ENCODE measurements around the gene GNB1L. TPM values are rescaled to one million over a fixed set of nuclear protein-coding genes. Genes with fewer than 3 reads are reported as not detected.

The GNB1L gene
- total and polyA plus RNA-seq, 10 of the 15 experiments (the other 5 are each of a cell fraction or from before 2014, with no cell fraction given), result 0.21 to 19.4 (median 6.8) TPM

- no peak for FAIRE-seq
- 98% methylated on average over 9 of the region's 9 CpGs for WGBS (ENCODE audit: insufficient coverage, insufficient replicate concordance, low lambda C conversion rate, missing lambda C conversion rate)
- BruUV-seq (replicated peaks), result no TSS peak
- no peaks in the 10 kb centered on the region for H3K9me3 ChIP-seq (replicated peaks; ENCODE audit: control insufficient read depth, insufficient read depth, low read length)
- no peak for DNase-seq (ENCODE audit: low read depth, low spot score)
- H4K20me1 ChIP-seq (ENCODE audit: control insufficient read depth, insufficient read depth), result no peaks in the 10 kb centered on the region
- no peak overlapping the region for H2AFZ ChIP-seq (ENCODE audit: control insufficient read depth, low read depth, low read length)
- H3K27ac ChIP-seq (ENCODE audit: control insufficient read depth, insufficient read depth), result no peak overlapping the region
- CTCF ChIA-PET, result no interaction called here
- SMC1A ChIA-PET (ENCODE audit: uncharacterized antibody, unreplicated experiment), result no interaction called here
- no peak overlapping the region for H3K9ac ChIP-seq (ENCODE audit: control insufficient read depth, insufficient read depth, low read length)
- no peak overlapping the region for H3K4me2 ChIP-seq (ENCODE audit: control insufficient read depth, insufficient read depth)
- no peaks in the 10 kb centered on the region for H3K4me1 ChIP-seq (ENCODE audit: control insufficient read depth, insufficient read depth, low read length)
- ATAC-seq, result no peak
- TF ChIP-seq TCF12 (IDR thresholded peaks at IDR 0.05; ENCODE audit: low read depth, low read length), result no peak
- no peak for TF ChIP-seq EP300 (IDR thresholded peaks at IDR 0.05; ENCODE audit: borderline replicate concordance in 1 of 2, control insufficient read depth in 1 of 2, low read depth in 2 of 2, low read length in 2 of 2)
- TF ChIP-seq CBX5 (IDR thresholded peaks at IDR 0.05; ENCODE audit: low read depth), result no peak
- no peak for TF ChIP-seq ZNF592 (IDR thresholded peaks at IDR 0.05)
- no peak for TF ChIP-seq SREBF1 (IDR thresholded peaks at IDR 0.05; ENCODE audit: low read length)
- no peak for TF ChIP-seq HCFC1 (IDR thresholded peaks at IDR 0.05; ENCODE audit: low read length)
- no peak for TF ChIP-seq MTA2 (IDR thresholded peaks at IDR 0.05; ENCODE audit: low read depth)
- TF ChIP-seq MYC (IDR thresholded peaks at IDR 0.05; ENCODE audit: insufficient read depth, insufficient read length, insufficient replicate concordance, low read length, severe bottlenecking), result no peak
- POLR2A ChIA-PET, result no interaction called here
- H3K27me3 ChIP-seq (replicated peaks in 1 of 2; ENCODE audit: control insufficient read depth in 2 of 2, insufficient read depth in 2 of 2, low read length in 1 of 2), result no peaks in the 10 kb centered on the region
- no peak overlapping the region for H3K4me3 ChIP-seq
- intact Hi-C loops (cut with micrococcal nuclease; ENCODE audit: unreplicated experiment), result no loop called here
- in situ Hi-C loops (cut with MboI), result no loop called here
- H3K79me2 ChIP-seq (ENCODE audit: control insufficient read depth, insufficient read depth, low read length), result no peaks in the 10 kb centered on the region
- H3K36me3 ChIP-seq (ENCODE audit: control insufficient read depth in 2 of 2, insufficient read depth in 2 of 2, low read length in 1 of 2), result no peaks in the 10 kb centered on the region
- RAD21 ChIA-PET (ENCODE audit: unreplicated experiment), result no interaction called here
Measured at GRCh38 chr22:19798891-19799293, 55.8 kb downstream of the GNB1L start.

All from GM12878 (cell line).